ENCODE data around the gene TAOK1.

TAOK1 gene

DNA sequence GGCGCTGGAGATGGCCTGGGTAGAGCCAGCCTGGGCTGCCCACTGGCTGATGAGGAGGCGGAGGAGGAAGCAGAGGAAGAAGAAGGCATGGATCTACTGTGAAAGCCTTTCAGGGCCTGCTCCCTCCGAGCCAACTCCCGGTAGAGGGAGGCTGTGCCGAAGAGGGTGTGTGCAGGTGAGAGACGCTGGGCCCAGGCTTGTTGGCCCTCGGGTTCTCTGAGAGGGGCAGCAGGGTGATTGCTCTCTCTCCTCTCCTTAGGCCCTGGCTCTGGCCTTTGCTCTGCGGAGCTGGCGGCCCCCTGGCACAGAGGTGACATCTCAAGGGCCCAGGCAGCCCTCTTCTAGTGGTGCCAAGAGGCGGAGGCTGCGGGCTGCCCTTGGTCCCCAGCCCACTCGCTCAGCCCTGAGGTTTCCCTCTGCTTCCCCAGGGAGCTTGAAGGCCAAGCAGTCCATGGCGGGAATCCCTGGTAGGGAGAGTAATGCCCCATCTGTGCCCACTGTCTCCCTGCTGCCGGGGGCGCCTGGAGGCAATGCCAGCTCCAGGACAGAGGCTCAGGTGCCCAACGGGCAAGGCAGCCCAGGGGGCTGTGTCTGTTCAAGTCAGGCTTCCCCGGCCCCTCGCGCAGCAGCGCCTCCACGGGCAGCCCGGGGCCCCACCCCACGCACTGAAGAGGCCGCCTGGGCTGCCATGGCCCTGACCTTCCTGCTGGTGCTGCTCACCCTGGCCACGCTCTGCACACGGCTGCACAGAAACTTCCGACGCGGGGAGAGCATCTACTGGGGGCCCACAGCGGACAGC is 181.9 kb downstream of the TAOK1 start:
- no peak for DNase-seq

DNA sequence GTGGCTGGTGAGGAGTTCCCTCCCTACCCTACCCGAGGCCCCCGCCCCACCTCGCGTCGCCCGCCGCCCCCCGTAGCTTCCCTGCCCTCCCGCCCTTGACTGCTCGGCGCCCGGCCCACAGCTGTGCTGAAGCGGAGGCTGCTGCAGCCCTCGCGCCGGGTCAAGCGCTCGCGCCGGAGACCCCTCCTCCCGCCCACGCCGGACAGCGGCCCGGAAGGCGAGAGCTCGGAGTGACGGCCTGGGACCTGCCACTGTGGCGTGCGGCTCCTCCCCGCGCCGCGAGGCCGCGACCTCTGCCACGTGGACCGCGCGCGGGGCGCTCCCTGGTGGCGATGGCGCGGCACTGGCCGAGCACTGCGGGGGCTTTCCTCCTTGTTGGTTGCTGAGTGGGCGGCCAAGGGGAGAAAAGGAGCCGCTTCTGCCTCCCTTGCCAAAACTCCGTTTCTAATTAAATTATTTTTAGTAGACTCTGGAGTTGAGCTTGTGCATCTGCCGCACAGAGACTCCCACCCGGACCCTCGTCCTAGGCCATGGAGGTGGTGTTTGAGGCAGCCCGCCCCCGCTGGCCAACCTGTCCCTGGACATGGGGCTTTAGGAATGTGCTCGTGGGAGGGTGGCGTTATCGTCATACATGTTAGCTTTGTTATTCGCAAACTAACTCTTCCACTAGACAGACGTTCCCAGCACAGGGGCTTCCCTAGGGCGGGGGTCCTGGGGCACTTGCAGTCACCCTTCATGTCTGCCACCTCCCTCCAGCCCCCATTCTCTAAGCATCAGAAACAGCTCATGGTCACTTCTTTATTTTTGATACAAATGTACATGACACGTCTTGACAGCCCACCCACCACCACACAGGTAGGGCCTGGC is 182.8 kb downstream of the TAOK1 start:
- DNase-seq = no peak

DNA sequence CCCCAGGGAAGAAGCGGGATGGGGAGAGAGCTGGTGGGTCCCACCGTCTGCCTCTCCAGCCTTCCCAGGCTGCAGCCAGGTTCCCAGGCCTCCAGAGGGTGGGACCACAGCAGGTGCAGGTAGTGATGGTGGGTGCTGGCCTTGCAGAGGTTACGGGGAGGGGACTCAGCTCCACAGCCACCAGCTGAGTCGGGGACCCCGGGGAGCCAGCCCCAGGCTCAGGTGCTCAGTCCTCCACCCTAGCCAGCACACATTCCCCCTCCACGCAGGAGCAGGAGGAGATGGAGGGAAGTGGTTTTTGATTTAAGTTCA is 183.4 kb downstream of the TAOK1 start:
- DNase-seq = no peak

DNA sequence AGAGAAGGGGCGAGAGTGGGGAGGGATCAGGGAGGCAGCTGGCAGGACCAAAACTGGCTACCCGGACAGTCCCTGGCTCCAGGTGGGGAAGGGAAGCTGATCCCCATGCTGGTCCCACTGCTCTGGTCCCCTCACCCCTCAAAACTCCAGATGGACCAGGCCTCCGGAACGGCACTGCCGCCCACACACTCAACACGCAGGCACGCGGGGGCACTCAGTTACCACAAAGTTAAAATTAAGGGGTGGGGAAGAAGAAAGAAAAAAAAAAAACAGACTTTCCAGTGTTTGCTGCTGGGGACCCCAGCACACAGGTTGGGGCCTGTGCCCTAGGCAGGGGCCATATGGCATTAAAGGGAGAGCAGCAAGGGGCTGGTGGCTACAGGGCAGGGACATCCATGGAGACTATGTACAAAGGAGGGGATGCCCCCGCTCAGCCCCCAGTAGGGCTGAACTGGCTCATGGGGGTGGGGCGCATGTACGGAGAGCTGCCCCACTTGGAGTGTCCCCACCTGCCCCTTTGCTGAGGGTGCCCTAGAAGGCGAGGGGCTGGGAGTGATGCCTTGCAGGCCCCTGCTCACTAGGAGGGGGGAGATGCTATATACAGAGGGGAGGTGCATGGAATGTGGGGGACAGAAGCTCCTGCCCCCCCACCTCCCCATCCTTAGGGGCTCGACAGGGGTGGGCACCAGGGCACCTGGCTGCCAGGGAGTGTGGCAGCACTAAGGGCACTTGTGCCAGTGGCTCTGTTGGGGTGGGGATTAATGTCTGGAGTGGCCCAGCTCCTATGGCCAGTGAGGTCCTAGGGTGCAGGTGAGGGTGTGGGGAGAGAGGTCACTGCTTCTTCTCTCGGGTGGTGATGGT is 183.9 kb downstream of the TAOK1 start:
- no peak for DNase-seq

DNA sequence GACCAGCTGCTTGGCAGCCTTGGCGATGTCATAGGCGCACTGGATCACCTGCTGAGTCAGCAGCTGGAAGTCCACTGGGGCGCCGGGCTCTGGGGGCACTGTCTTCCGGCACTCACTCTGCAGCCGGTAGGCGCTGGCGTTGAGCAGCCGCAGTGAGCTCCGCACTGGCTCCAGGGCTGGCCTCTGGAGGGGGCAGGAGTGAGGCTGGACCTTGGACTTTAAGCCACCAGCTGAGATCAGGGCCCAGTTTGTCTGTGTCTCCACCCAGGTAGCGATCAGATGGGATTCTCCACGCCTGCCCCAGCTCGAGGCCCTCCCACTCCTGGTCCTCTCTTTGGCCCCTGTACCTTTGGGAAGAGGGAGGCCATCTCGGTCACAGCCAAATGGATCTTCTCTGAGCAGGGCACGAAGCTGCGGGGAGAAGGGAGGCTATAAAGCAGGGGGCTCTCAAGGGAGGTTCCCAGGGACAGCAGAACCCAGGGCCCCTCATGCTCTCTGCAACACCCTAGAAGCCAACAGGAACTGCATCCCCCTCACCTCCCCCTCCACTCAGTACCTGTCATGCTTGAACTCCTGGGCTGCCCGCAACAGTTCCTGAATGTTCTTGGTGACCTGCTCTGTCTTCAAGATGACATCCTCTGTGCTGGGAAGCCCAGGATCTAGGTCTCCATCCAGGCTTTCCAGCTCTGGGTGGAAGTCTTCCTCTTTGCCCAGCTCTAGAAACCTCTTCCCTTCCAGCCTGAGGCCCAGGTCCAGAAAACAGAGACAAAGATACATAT is 184.8 kb downstream of the TAOK1 start:
- DNase-seq = no peak

DNA sequence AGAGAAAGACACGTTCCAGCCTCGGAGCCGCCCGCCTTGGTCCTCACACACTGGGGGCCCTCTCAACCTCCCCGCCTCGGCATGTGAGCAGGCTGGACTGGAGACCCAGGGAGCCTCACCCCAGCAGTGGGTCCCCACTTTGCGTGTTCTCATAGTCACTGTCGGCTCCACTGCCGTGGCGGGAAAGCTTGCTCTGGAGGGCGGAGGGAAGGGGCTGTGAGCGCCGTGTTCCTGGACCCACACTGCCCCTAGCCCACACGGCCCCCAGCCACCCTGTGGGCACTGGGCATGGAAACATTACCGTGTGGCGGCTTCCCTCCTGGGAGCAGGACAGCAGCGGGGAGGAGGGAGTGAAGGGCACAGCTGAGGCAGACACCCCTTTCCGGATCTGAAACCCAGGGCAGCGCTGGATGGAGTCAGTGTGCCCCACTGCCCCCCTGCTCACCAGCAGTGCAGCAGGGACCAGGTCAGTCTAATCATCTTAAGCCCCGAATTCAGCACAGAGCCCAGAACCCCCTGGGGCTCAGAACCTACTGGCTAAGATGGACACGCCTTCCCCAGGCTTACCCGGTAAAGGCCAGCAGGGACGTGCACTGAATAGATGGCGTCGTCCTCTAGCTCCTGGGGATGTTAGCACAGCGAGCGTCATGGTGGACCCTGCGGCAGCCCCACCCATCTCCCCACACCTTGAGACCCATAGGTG is 185.5 kb downstream of the TAOK1 start:
- no peak for DNase-seq

DNA sequence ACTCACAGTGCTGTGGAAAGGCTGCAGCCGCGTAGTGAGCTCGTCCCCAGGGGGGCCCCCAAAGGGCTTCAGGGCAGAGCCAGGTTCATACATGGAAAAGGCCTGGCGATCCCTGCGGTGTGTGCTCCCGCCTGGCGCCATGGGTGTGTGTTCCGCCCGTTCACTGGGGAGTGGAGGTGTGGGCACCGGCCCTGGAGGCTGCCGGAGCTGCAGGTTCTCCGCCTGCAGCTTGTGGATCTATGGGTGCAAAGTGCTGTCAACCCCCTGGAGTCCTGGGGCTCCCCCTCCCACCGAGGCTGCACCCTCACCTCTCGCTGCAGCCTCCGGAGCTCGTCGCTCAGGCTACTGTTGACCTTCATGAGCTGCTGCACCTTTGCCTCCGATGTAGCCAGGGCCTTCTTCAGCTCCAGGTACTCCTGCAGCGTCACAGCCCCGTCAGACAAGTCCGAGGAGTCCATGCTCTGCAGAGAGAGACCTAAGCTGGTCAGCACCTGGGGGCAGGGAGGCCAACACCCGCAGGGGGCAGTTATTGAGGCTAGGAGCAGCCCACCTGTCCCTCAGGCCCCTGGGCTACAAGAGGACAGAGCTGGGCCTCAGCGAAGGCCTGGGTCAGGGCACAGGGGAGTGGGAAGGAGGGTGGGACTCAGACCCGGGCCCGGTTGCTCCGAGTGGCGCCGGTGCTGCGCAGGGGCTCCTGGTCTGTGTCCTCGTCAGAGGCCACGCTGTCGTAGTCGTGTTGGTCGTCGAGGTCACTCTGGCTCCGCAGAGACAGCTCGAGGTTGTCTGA is 186.2 kb downstream of the TAOK1 start:
- DNase-seq = no peak

DNA sequence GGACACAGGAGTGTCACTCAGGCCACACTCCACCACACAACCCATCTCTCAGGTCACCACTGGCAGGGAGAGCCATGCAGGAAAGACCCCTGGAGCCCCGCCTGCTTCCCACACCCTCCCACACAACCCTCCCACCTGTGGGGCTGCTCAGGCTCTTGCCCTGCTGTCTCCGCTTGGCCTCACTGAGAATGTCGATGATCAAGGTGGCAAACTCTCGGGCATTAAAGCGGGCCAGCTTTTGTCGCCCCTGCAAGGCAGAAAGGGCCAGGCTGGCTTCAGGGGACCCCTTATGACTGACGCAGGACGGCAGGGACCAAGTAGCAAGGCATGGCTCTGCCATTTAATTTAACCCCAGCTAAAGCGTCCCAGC is 186.8 kb downstream of the TAOK1 start:
- DNase-seq = no peak

DNA sequence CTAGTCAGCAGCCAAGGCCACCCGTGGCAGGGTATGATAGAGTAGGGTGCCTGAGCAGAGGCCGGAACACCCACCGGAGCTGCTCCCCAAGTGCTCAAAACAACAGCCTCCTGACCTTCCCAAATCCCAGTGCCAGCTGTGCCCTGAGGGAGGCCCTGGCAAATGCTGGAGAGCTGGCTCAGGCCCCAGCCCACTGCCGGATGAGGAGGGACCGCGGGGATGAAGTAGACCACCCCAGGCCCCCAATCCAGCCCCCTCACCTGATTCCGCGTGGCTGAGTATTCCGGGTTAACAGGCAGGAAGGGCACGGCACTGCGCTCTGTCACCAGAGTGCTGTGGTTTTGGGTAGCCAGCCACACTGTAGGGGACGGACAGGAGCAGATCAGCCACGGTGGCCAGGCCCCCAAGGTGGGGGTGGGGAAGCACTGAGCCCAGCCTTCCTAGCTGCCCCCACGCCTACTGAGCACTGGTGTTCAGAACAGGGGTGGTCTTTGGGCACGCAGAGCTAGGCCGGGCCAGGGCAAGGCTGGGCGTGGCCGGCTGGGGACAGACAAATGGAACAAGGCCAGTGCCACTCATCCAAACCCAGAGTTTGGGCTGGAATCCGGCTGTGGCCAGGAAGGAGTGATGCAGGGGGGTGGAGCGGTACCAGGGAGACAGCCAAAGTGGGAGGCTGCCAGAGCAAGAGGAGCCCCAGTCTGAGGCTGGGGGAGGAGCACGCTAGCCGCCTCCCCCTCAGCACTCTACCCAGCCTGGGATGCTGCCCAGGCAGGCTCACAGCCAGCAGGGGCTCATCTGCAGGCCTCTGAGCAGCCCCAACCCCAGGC is 187.4 kb downstream of the TAOK1 start:
- DNase-seq = no peak

DNA sequence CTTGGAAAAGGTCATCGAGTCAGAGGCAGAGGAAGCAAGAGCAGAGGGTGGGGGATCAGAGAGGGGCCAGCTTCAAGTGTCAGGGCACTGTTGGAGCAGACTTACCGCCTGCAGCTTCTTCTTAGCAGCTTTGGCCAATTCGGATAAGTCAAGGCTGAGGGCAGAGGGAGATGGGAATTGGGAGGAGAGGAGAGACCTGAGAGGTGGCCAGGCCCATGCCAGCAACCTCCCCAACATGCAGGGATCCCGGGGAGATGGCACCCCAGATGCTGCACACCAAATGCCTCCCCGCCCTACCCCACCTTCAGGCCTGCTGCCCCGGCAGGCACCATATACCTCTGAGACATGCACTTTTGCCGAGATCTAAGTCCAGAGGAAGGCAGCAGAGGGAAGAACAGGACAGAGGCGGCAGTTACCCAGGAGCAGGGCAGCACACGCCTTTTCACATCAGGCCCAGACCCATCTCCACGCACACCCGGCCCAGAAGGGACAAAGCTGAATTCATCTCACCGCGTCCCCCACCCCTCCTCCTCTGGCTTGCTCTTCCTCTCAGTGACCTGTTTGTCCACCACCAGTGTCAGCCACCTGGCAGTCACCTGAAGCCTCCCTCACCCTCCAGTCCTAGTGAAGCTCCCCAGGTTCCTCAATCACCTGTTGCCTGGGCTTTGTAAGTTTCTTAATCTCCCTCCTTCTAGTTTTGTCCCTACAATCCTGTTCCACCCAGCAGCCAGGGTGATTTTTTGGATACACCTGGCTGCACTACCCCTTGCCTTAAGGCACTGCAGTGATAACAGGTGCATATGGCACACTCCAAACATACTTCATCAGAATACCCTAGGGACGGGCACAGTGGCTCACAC is 188.7 kb downstream of the TAOK1 start:
- no peak for DNase-seq

DNA sequence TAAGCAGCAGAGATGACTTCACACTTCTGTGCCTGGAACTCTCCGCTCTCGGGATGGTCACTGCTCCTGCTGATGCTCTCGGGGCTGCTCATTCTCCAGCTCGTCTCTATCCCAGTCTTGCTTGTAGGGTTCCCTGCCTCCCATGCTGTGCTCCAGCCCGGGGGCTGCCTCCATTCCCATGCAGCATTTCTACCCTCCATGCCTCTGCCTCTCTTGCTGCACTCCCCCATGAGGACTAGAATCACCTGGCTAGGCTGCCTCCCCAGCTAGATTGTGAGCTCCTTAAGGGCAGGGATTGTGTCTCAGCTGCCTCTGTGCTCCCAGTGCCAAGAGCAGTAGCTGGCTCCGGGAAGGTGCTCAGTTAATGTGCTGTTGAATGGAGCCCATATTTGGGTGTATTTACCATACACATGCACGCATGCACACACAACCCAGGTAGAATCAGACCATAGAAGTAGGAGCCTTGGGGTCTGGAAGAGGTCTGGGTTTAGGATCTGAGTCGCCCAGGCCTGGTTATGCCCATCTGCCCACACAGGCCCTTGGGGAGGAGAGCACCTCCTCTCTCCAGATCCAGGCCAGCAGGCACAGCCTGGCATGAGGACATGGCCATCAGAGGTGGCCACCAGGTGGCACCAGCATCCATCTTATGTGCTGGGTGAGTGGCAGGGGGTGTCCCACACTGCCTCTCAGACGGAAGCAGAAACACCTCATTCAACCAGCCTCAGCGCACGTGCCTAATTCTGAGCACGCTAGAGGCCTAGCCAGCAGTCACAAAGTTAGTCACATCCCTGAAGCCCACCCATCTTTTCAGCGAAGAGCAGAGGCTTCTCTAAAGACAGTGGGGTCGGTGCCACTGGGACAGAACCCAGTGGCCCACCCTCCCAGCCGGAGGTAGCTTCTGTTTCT is 190.0 kb downstream of the TAOK1 start:
- DNase-seq = peak; percentile 69 to 80

DNA sequence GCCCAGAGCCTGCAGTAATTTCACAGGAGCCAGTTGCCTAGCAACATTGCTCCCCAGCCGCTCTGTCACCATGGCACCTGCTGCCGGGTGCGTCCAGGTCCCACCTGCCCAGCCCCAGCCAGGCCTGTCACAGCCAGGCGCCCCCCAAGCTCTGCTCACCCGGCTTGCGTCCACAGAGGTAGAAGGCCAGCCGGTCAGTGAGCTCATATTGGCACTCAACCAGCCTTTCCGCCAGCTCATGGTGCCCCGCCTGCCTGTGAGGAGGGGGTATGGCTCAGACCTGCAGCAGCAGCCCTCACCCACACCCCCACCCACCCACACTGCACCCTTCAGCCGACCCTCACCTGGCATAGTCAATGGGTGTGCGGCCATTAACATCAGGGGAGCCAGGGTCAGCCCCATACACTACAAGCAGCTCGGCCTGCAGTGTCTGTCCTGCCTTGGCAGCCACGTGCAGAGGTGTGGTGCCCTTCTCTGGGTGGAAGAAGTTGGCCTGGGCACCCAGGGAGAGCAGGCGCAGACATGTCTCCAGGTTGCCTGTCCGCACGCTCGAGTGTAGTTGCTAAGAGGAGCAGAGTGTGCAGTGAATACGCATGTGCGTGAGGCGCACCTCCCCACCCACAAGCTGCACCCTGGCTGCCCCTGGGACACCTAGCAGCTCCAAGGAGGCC is 191.6 kb downstream of the TAOK1 start:
- no peak for DNase-seq

DNA sequence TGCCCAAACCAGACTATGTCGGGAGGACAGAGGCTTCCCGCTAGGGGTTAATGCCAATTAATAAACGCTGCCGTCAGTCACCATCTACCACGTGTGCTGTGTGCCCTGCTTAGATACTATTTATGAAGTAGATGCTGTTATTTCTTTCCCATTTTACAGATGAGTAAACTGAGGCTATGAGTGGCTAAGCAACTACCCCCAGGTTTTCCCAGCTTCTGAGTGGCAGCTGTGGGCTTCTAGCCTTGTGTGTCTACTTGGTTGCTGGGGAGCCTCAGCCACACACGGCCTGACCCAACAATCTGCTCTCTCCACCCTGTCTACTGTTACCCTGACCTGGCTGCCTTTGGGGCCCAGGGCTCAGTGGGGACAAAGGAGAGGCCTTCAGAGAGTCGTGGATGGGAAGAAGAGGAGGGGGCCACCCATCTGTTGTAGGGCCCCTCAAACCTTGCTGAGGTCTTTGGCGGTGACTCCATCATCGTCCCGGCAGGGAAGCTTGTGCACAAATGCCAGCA is 192.1 kb downstream of the TAOK1 start:
- DNase-seq = no peak

DNA sequence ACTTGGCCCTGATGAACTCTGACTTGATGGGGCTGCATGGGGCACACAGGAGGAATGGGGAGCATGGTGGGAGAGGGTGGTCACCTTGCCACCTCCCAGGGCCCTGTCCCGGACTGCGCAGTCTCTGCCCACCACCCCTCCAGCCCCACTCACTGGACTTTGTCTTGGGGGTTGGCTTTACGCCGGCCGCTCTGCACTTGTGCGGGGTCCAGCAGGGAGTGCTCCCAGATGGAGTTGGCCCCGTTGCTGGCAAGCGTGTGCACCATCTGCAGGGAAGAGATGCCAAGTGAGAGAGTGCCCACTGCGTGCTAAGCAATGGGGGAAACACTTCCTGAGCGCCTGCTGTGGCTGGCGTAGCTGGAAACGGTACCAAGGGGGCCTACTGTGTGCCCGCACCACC is 192.6 kb downstream of the TAOK1 start:
- no peak for DNase-seq

DNA sequence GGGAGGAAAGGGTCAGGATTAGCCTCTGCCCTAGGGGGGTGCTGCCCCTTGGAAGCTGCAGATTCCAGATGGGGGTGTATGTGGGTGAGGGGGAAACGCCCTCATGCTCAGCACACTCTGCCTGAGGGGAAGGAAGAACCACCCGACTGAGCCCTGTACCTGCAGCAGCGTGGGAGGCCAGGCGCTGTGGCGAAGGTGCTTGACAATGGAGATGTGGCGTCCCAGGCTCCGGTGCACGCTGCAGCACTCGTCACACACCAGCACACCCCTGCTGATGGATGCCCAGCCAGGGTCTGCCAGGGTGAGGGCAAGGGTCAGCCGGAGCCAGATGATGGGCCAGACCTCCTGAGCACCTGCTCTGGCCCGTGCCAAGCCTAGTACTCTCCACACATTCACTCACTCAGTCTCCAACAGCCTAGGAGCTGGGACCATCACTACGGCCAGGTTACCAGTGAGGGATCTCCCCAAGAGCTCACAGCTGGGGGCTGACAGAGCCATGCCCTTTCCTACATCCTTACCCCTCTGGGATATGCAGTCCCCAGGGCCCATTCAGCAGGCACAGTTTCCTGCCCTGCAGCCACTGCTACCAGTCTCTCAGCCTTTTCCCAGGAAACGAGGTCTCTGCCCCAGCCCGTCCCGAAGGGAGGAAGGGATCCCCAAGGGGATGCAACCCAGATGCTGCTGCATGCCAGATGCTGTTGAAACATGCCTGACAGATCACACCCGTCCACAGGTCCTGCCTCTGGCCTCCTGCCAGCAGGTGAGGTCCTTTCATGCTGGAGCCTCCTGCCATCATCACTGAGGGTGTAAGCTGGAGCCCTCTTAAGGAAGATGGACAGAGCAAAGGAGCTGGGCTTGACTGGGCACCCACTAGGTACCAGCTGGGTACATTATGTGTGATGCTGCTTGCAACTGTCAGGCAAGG is 193.4 kb downstream of the TAOK1 start:
- no peak for DNase-seq

DNA sequence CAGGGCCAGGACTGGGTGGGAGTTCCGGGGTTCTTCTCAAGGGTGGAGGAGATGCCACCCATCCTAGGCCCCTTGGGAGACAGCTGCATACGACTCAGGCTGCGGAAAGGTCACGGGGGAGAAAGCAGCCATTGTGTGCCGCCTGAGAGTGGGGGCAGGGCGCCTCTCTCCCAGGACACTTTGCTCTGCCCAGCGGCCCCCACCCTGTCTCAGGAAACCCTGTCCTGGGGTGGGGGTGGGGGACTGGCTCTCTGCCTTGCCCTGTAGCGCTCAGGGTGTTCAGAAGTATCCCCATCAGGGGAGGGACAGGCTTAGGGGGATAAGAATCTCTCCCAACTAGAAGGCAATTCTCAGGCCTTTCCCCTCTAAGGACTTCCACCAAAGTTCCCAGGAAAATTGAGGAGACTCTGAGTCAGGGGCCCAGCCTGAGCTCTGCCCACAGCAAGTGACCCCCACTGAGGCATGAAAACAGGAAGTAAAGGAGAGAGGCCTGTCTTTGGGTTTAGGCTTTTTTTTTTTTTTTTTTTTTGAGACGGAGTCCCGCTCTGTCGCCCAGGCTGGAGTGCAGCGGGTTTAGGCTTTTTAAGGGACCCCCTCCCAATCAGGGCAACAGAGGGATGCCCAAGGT is 194.4 kb downstream of the TAOK1 start:
- DNase-seq = no peak

All from SHP77 (cell line).